Stomach (tissue), 9 donors: ENCODE data around the gene HCFC1R1. TPM values are rescaled to one million over a fixed set of nuclear protein-coding genes. Genes with fewer than 3 reads are reported as not detected.

Source experiments
- DNase-seq, 2 donors: peaks; one replicate each; pipeline versions ENCODE4 v3.0.0 to v3.0.0-alpha.2; 2013 to 2019
- H3K27ac ChIP-seq, 5 donors: fragments of 200-600 bp in 4 of 5; sonication (generic) in 4 of 5; one replicate each; pipeline ENCODE4 v1.5.1; 2013 to 2019; ENCODE audit warnings: mild to moderate bottlenecking in 1 of 5, moderate library complexity in 1 of 5
- H3K27me3 ChIP-seq, 3 donors: fragments of 200-600 bp; sonication (generic); one replicate each; pipeline ENCODE4 v1.5.1; 2017 to 2019; ENCODE audit warnings: mixed run types in 1 of 3
- H3K36me3 ChIP-seq, 4 donors: fragments of 200-600 bp; sonication (generic); 1 replicate in 3 of 4; 2 replicates in 1 of 4; pipeline ENCODE4 v1.5.1; 2016 to 2019
- H3K4me1 ChIP-seq, 4 donors: fragments of 200-600 bp; sonication (generic); one replicate each; pipeline ENCODE4 v1.5.1; 2016 to 2019
- H3K4me3 ChIP-seq, 4 donors: fragments of 200-600 bp; sonication (generic) in 3 of 4; one replicate each; pipeline ENCODE4 v1.5.1; 2016 to 2019; ENCODE audit warnings: mild to moderate bottlenecking in 1 of 4
- H3K9me3 ChIP-seq, 4 donors: fragments of 200-600 bp; sonication (generic); one replicate each; pipeline ENCODE4 v1.5.1; 2016 to 2019
- CTCF ChIP-seq, 7 experiments: fragments of 450-650 bp in 4 of 7; fragments of 200-600 bp in 3 of 7; sonication (generic) in 3 of 7; IDR thresholded peaks; one replicate each; pipeline ENCODE4 v1.5.1; 2016 to 2019; ENCODE audit warnings: antibody characterized with exemption in 7 of 7, control low read depth in 2 of 7, mild to moderate bottlenecking in 1 of 7
- EP300 ChIP-seq: sonication (generic); formaldehyde crosslinking; IDR thresholded peaks from one replicate; pipeline ENCODE4 v1.6.1; 2017; ENCODE audit warnings: antibody characterized with exemption
- POLR2A ChIP-seq, 4 donors: fragments of 450-650 bp; IDR thresholded peaks; one replicate each; pipeline ENCODE4 v1.6.1; 2016; ENCODE audit warnings: antibody characterized with exemption in 4 of 4, control low read depth in 2 of 4, mild to moderate bottlenecking in 1 of 4, moderate library complexity in 1 of 4
- POLR2AphosphoS5 ChIP-seq, 3 donors: sonication (generic); formaldehyde crosslinking; IDR thresholded peaks; one replicate each; pipeline ENCODE4 v1.6.1; 2016; ENCODE audit warnings: antibody characterized with exemption in 3 of 3
- WGBS, 5 donors: extraction: QIAGEN DNeasy Blood & Tissue Kit in 3 of 5; methylation state at CpG; one replicate each; pipeline versions ENCODE4 v1.1.5 to v1.1.7; 2013 to 2018; 5-methylcytosine and 5-hydroxymethylcytosine counted together
- intact Hi-C: fragments of 100-400 bp; cut with DNase I; formaldehyde crosslinking; loops from one replicate; pipeline ENCODE4 v1.15.1; 2023; ENCODE audit warnings: low total_unique reads
- polyA plus RNA-seq, 3 donors: library from polyadenylated mRNA; stranded (reverse); fragments of 200-250 nt; gene quantifications; one replicate each; pipeline ENCODE4 v1.2.3, GENCODE V29; 2013
- total RNA-seq, 5 donors: library from RNA; depleted of rRNA; stranded (reverse); fragments of >200 nt; gene quantifications; one replicate each; pipeline versions ENCODE4 v1.1.0 to v1.2.3, GENCODE V29; 2014 to 2016
- donor health status: healthy with polysubstance abuse.
- donor health status: Bipolar disorder and iron deficiency.
- donor health status: healthy.

HCFC1R1 gene
- total and polyA plus RNA-seq, 8 donors, result 11.0 to 128 (median 60.7) TPM

DNA sequence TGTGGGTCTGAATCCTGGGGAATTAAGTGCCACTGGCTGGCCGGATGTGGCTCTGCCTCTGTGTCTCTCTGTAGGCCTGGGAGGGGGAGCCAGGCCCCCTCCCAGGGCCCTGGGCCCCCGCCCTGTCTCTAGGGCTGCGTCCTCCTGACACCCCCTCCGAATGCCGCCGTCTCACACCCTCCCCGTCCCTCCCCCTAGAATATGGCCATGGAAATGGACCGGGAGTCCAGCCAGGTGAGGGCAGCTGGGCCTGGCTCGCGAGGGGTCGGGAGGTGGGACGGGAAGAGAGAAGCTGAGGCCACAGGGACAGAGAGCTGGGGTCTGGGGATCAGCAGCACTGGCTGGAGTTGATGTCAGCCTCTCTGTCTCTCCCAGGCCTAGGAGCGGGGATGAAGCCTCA, 27.4 kb downstream of the HCFC1R1 start:
- no peaks in the 10 kb centered on the region for H3K9me3 ChIP-seq
- H3K27ac ChIP-seq, result no peak overlapping the region
- H3K27me3 ChIP-seq, result peaks cover 0 to 61% (median 0%) of the 10 kb centered on the region in 3 donors
- TF ChIP-seq EP300 (no peak), CTCF (IDR thresholded peaks at IDR 0.05) (no peak), POLR2A (IDR thresholded peaks at IDR 0.05) (no peak), POLR2AphosphoS5 (IDR thresholded peaks at IDR 0.05) (no peak)
- no peak overlapping the region for H3K4me3 ChIP-seq
- no peaks in the 10 kb centered on the region for H3K4me1 ChIP-seq
- intact Hi-C loops, result no loop called here
- WGBS, 5 donors, result 80 to 93% (median 85%) methylated on average over 11 to 13 of the region's 13 CpGs
- no peak for DNase-seq
- no peaks in the 10 kb centered on the region for H3K36me3 ChIP-seq

DNA sequence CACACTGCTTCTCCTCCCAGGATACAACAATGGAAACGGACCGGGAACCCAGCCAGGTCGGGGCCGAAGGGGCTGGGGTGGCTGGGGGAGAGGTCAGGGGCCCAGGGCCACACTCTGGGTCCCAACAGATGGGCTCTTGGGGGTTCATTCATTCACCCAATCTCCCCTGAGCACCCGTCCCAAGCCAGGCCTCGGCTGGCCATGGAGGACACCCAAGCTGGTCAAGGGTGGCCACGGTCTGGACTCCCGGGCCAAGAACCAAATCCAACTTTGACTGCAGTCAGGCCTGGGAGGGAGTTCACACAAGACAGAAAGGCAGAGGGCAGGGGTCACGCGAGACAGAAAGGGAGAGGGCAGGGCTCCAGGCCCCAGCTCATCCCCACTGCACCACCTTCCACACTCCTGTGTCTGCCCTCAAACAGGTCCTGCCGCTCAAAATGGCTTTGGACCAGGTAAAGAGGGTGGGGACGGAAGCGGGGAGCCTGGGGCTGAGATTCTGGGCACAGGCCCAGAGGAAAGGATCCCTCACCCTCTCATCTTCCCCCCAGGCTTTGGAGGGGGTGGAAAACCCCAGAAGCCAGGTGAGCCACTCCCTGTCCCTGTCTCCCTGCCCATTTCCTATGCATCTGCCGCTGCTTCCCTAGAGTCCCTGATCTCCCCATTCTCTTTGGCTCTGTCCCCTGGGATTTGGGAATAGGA, 31.2 kb downstream of the HCFC1R1 start:
- WGBS, 5 donors, result 71 to 84% (median 74%) methylated on average over 14 of the region's 14 CpGs
- Histone ChIP-seq H3K9me3 (no peaks in the 10 kb centered on the region), H3K4me3 (no peak overlapping the region), H3K36me3 (no peaks in the 10 kb centered on the region), H3K27ac (no peak overlapping the region), H3K27me3 (peaks cover 0 to 62% (median 8%) of the 10 kb centered on the region in 3 donors), H3K4me1 (peaks cover 0 to 4% (median 0%) of the 10 kb centered on the region in 4 donors)
- DNase-seq, result no peak
- intact Hi-C loops, result no loop called here
- TF ChIP-seq POLR2A (IDR thresholded peaks at IDR 0.05) (no peak), EP300 (no peak), POLR2AphosphoS5 (IDR thresholded peaks at IDR 0.05) (no peak), CTCF (IDR thresholded peaks at IDR 0.05) (no peak)

GRCh38 chr16:2991566-2992261, 32.0 kb downstream of the HCFC1R1 start:
- TF ChIP-seq POLR2A (IDR thresholded peaks at IDR 0.05) (no peak), POLR2AphosphoS5 (IDR thresholded peaks at IDR 0.05) (no peak), CTCF (IDR thresholded peaks at IDR 0.05) (no peak)
- Histone ChIP-seq H3K4me3 (no peak overlapping the region), H3K4me1 (peaks cover 0 to 4% (median 0%) of the 10 kb centered on the region in 4 donors), H3K9me3 (no peaks in the 10 kb centered on the region), H3K27ac (no peak overlapping the region), H3K27me3 (peaks cover 0 to 61% (median 8%) of the 10 kb centered on the region in 3 donors), H3K36me3 (no peaks in the 10 kb centered on the region)
- no peak for DNase-seq
- 76 to 84% (median 81%) methylated on average over 8 to 12 of the region's 12 CpGs for WGBS, 5 donors
- intact Hi-C loops, result no loop called here

GRCh38 chr16:2990891-2991290, 32.9 kb downstream of the HCFC1R1 start:
- WGBS, 5 donors, result 29 to 62% (median 52%) methylated on average over 7 to 10 of the region's 10 CpGs
- intact Hi-C loops, result no loop called here
- Histone ChIP-seq H3K9me3 (no peaks in the 10 kb centered on the region), H3K27ac (no peak overlapping the region), H3K36me3 (no peaks in the 10 kb centered on the region), H3K4me1 (peaks cover 0 to 7% (median 1%) of the 10 kb centered on the region in 4 donors), H3K4me3 (no peak overlapping the region), H3K27me3 (peaks cover 0 to 53% (median 8%) of the 10 kb centered on the region in 3 donors)
- peak; percentile 42 to 73 for DNase-seq
- TF ChIP-seq POLR2AphosphoS5 (IDR thresholded peaks at IDR 0.05), result no peak
- TF ChIP-seq POLR2A (IDR thresholded peaks at IDR 0.05), result no peak
- no peak for TF ChIP-seq CTCF (IDR thresholded peaks at IDR 0.05)
- TF ChIP-seq EP300, result no peak
